ENCODE measurements around the gene ATP6V1C2. TPM values are rescaled to one million over a fixed set of nuclear protein-coding genes. Genes with fewer than 3 reads are reported as not detected.

Gene ATP6V1C2
- total RNA-seq, 1 donor from 2014 or later, result not detected

DNA sequence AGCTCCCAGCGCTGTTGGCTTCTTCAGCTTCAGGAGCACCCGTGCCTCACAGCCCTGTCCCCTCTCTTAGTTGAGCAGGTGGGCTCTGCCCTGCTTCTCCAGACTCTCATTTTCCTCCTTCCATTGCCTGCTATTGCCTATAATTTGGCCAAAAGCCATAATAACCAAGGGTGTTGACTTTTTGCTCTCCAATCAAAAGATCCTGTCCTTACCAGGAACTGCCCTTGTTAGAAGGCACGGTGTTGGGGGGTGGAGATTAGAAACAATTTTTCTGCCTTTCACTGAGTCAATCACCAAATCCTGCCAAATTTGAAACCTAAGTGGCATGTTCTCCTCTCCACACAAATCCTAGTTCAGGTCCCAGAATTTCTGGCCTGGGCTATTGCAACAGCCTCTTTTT, 107.9 kb downstream of the ATP6V1C2 start:
- no peak overlapping the region for H3K27ac Mint-ChIP-seq
- H3K36me3 Mint-ChIP-seq (ENCODE audit: low read depth), result no peaks in the 10 kb centered on the region
- intact Hi-C loops (cut with micrococcal nuclease), result no loop called here
- peaks cover 37% of the 10 kb centered on the region for H3K27me3 Mint-ChIP-seq
- no peak overlapping the region for H3K4me3 Mint-ChIP-seq
- H3K4me1 Mint-ChIP-seq, result peaks cover 2% of the 10 kb centered on the region
- no peaks in the 10 kb centered on the region for H3K9me3 Mint-ChIP-seq
- no peak for DNase-seq

DNA sequence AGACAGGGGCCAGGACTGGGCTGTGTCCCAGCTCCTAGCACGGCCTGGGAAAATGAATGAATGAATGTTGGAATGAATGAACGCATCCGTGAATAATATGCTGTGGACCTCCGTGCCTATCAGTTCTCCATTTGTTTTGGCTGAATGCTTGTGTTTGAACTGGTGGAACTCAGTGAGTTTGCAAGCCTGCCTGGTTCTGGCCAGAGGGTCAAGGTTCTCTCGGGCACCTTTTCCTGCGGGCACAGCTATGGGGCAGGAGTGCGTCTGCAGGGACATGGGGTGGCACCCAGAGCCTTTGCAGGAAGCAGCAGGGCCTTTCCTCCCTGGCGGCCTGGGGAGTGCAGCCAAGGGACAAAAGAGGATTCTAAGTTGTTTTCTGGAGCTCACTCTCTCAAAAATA, 108.8 kb downstream of the ATP6V1C2 start:
- Mint-ChIP-seq H3K4me3 (no peak overlapping the region), H3K36me3 (ENCODE audit: low read depth) (no peaks in the 10 kb centered on the region), H3K27me3 (peaks cover 34% of the 10 kb centered on the region), H3K4me1 (peaks cover 2% of the 10 kb centered on the region), H3K27ac (no peak overlapping the region), H3K9me3 (no peaks in the 10 kb centered on the region)
- no peak for DNase-seq
- intact Hi-C loops (cut with micrococcal nuclease), result loop anchor here (5.0 to 10.0 kb wide), 2 partner anchors 625 to 852 kb away; no protein-coding TSS in a partner anchor

DNA sequence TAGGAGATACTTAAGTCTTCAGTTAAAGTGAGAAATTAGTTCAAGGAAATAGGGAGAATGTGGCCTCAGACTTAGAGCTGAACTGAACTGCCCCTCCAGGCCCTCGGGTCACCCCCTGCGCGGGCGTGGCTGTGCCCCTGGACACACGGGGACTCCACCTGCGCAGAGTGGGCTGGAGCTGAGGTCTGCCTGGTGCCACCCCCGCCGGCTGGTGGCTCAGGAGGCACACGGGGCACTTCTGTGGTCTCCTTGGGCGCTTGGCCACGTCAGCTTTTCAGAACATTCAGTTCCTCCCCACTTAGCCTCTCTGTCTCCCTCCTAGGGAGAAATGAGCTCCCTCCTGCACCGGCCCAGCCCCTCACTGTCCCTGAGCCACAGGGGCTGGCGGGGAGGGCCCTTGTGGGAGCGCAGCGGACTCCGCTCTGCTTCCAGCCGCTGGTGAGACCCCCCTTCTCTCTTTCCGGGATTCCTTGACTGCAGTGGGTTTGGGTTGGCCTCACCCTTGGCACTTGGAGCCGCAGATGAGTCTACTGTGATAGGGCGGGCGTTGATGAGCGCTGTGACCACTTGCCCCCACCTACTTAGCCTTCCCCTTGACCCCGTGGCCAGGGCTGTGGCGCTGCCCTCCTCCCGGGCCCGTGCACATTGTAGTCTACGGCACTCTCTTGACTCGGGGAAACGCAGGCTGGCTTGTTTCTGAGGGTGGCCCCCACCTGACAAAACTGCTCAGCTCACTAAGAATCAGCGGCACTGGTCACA, 109.4 kb downstream of the ATP6V1C2 start:
- no peaks in the 10 kb centered on the region for H3K9me3 Mint-ChIP-seq
- intact Hi-C loops (cut with micrococcal nuclease), result loop anchor here (5.0 to 10.0 kb wide), 2 partner anchors 624 to 851 kb away; no protein-coding TSS in a partner anchor
- peaks cover 2% of the 10 kb centered on the region for H3K4me1 Mint-ChIP-seq
- no peak overlapping the region for H3K27ac Mint-ChIP-seq
- no peak for DNase-seq
- no peak overlapping the region for H3K4me3 Mint-ChIP-seq
- H3K36me3 Mint-ChIP-seq (ENCODE audit: low read depth), result no peaks in the 10 kb centered on the region
- peaks cover 31% of the 10 kb centered on the region for H3K27me3 Mint-ChIP-seq

DNA sequence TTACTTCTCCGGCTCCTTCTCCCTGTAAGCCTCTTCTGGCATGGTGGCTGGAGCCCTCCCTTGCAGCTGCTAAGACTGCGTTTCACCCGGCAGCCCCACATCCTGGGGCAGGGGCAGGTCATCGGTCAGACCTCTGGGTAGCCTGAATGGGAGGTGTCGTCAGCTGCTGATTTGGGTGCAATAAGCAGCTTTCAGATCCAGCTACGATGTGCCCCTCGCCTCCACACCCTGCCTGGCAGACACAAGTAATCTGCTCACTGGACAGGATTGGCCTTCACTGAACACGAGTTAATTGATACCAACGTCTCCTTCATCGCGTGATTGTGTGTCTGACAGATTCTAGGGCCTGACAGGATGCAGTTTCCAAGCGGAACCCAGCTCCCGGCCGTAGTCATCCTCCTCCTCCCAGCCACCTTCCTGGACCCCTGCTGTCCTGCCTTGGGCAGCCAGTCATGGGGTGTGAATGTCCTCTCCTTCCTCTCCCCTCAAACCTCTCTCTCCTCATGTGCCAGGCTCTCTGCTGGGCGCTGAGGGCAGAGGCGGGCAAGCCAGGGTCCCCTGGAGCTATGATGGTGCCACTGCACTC, 110.1 kb downstream of the ATP6V1C2 start:
- Mint-ChIP-seq H3K9me3 (no peaks in the 10 kb centered on the region), H3K4me3 (no peak overlapping the region), H3K4me1 (peaks cover 2% of the 10 kb centered on the region), H3K27ac (no peak overlapping the region), H3K27me3 (peaks cover 32% of the 10 kb centered on the region), H3K36me3 (ENCODE audit: low read depth) (no peaks in the 10 kb centered on the region)
- intact Hi-C loops (cut with micrococcal nuclease), result loop anchor here (5.0 to 10.0 kb wide), 2 partner anchors 623 to 851 kb away; no protein-coding TSS in a partner anchor
- DNase-seq, result no peak

DNA sequence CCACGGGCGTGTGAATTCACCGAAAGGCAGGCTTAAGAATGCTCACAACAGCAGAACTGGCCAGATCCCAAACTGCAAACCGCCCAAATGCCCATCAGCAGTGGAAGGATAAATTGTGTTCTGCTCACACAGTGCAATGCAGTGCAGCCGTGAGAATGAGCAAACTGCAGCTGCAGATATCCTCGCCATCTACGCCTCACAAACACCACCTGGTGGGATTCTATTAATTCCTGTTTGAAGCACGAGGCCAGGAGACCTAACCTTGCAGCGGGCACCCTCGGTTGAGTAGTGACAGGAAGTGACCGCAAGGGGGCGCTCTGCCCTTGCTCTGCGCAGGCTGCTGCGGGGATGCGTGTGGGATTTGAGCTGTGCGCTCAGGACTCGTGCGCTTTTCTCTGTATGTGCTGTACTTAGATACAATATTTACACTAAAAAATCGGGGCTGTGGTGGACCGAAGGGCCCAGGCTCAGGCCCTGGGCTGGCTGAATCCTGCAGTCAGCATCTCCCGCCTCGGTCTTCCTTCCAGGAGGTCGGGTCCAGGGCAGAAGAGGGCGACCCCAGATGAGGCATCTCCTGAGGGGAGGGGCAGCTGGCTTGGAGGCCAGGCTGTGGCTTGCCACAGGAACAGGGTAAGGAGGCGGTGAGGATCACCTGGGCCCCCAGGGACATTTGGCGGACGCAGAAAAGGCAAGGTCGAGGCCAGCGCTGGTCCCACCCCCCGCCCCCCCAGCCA, 110.9 kb downstream of the ATP6V1C2 start:
- H3K9me3 Mint-ChIP-seq, result no peaks in the 10 kb centered on the region
- peaks cover 2% of the 10 kb centered on the region for H3K4me1 Mint-ChIP-seq
- no peak overlapping the region for H3K27ac Mint-ChIP-seq
- H3K4me3 Mint-ChIP-seq, result no peak overlapping the region
- no peaks in the 10 kb centered on the region for H3K36me3 Mint-ChIP-seq (ENCODE audit: low read depth)
- H3K27me3 Mint-ChIP-seq, result peaks cover 29% of the 10 kb centered on the region
- peak; percentile 95 for DNase-seq
- intact Hi-C loops (cut with micrococcal nuclease), result loop anchor here (1.0 to 10.0 kb wide), 4 partner anchors 292 to 850 kb away; no protein-coding TSS in a partner anchor

DNA sequence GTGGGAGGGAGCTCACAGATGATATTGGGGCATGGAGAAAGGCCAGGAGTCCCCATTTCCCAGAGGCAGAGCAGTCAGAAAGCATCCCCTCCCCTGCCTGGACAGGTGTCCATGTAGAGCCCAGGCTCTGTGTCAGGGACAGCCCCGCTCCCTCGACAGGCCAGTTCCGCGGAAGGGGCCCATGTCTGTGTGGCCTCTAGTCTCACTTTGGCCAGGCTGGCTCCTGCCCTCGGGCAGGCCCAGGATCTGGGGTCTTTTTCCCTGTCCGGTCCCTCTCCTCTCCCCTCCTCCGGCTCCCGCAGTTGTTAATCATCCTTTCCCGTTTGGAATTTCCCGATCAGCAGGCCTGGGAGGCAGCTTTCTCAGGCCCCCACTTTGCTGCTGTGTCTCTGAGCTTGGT, 111.6 kb downstream of the ATP6V1C2 start:
- Mint-ChIP-seq H3K27me3 (peaks cover 30% of the 10 kb centered on the region), H3K36me3 (ENCODE audit: low read depth) (no peaks in the 10 kb centered on the region), H3K4me3 (no peak overlapping the region), H3K9me3 (no peaks in the 10 kb centered on the region), H3K27ac (no peak overlapping the region), H3K4me1 (peaks cover 2% of the 10 kb centered on the region)
- no peak for DNase-seq
- intact Hi-C loops (cut with micrococcal nuclease), result loop anchor here (2.0 to 10.0 kb wide), 3 partner anchors 622 to 849 kb away; no protein-coding TSS in a partner anchor

DNA sequence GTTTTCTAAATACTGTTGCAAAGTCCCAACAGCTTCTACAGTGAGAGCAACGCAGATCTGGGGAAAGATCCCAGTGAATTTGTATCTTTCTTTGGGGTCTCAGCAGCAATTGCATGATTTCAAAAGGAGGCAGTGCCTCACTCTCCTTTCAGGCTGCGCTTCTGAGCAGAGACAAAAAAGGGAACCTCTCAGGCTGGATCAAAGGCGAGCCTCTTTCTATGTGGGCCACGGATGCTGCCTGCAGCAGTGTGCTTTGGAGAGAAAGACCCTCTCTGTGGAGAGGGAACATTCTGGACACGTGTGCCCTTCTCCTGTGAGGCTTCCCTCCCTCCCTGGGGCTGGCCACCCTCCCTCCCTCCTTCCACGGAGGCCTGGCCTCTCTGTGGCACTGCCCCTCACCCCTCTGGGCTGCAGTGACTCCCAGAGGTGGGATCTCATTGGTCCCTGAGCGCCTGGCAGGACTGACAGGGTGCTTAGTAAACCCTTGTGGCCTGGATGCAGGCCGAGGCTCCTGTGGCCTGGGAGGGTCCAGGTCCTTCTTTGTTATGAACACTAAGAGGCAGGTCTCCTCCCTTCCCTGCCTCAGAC, 112.7 kb downstream of the ATP6V1C2 start:
- H3K9me3 Mint-ChIP-seq, result no peaks in the 10 kb centered on the region
- H3K4me1 Mint-ChIP-seq, result peaks cover 2% of the 10 kb centered on the region
- H3K27ac Mint-ChIP-seq, result no peak overlapping the region
- intact Hi-C loops (cut with micrococcal nuclease), result loop anchor here (5.0 to 10.0 kb wide), 2 partner anchors 621 to 848 kb away; no protein-coding TSS in a partner anchor
- peaks cover 30% of the 10 kb centered on the region for H3K27me3 Mint-ChIP-seq
- H3K36me3 Mint-ChIP-seq (ENCODE audit: low read depth), result no peaks in the 10 kb centered on the region
- no peak for DNase-seq
- no peak overlapping the region for H3K4me3 Mint-ChIP-seq

Other genes with a start within 250 kb of the ATP6V1C2 start
- gene NOL10, start 31.7 kb upstream of the ATP6V1C2 start, total RNA-seq, result 44.9 and 50.9 TPM in 2 replicates
- gene PDIA6, start 91.2 kb downstream of the ATP6V1C2 start, total RNA-seq, result 183 and 187 TPM in 2 replicates
- gene KCNF1, start 190.3 kb downstream of the ATP6V1C2 start, total RNA-seq, result not detected in 2 replicates